Daoy (cell line): ENCODE data around the gene COL18A1. TPM values are rescaled to one million over a fixed set of nuclear protein-coding genes. Genes with fewer than 3 reads are reported as not detected.
"Not testable (repeated sequence)": the region's sequence is repeated elsewhere in the genome, so short reads cannot be mapped to it uniquely, and the experiment has no call there.

Source experiments
- DNase-seq: peaks from one replicate; pipeline ENCODE4 v3.0.0-alpha.2; 2015; ENCODE audit warnings: low read depth
- total RNA-seq: library from RNA; depleted of rRNA; stranded (reverse); fragments of >200 nt; shearing (Covaris generic); gene quantifications from 2 replicates; pipeline ENCODE4 v1.2.3, GENCODE V29; 2014

COL18A1 gene
- total RNA-seq, 1 experiment from 2014 or later = 38.9 TPM

DNA sequence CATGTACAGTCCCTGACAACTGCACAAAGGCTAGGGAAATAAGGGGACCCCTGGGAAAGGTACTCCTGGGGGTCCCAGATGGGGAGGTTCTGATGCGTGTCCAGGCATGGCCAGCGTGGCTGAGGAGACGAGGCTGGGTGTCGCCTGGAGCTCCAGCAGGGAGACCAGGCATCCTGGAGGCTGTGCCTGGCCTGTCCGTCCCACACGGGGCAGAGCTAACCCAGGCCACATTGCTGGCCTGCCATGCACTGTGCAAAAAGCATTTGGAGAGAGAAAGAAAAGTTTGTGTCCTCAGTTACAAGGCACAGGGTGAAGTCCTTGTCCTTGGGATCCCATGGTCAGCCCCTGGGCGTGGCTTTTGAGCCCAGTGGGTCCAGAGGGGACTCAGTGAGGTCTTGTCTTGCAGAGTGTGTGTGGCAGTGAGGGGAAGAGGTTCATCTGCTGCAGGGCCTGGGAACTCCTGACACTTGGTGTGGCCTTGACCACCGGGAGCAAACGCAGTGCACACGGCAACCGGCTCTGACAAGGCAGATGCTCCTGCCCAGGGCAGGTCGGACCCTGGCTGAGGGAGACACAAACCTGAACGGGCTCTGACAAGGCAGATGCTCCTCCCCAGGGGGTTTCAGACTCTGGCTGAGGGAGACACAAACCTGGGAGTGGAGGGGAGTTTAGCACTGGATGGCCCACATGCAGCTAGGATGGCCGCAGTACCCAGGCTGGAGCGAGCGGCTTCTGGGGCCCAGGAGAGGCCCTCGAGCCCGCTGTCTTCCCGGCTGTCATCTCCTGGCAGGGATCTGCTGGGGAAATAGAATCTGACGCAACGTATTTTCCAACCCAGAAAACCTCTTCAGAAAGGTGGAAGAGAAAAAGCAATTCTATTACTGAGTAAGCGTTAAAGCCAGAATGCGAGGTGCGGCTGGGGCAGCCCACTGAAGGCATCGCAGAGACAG lies 37.3 kb upstream of the COL18A1 start:
- DNase-seq = peak; percentile 27

DNA sequence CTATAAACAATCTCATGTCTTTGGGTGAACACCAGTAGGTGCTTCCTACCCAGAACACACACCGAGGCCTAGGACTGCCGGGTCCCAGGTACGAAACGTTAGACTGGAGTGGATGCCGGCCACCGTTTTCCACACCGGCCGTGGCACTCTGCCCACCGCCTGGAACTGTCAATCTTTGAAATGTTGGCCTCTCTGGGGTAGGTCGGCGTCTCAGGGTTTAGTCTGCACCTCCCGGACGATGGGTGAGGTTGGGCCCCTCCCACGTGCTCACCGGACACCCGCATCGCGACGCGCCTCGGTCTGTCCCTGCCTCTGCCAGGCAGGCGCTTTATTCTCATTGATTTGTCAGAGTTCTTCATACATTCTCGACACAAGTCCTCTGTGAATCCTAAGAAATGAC lies 35.9 kb upstream of the COL18A1 start:
- DNase-seq = not testable (repeated sequence)

DNA sequence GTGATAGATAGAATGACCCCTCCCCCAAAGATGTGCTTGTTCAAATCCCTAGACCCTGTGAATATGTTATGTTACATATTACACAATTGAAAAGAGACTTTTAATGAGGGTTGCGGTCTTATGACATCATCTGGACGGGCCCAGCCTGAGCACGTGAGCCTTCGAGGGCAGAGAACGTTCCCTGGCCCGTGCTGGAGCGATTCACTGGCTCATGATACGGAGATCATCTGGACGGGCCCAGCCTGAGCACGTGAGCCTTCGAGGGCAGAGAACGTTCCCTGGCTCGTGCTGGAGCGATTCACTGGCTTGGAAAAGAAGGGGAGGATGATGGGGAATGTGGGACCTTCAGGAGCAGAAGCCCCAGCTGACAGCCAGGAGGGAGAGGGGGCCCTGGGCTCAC lies 34.4 kb upstream of the COL18A1 start:
- no peak for DNase-seq

DNA sequence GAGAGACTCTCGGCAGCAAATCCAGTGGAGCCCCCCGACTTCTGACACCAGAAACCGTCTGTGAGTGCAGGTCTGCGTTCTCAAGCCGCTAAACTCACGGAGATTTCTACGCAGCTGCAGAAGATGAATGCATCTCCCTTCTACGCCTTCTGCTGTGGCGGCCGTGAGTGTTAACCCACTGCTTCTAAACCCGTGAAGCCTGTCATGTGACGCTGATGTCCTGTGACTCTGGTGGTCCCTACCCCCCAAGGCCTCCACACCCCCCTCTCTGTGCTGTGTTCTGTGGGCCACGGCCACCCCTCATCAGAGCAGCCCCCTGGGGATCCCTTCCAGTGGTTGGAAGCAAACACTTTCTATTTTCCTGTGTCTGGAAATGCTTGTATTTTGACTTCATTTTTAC lies 33.9 kb upstream of the COL18A1 start:
- no peak for DNase-seq

- no peak for DNase-seq
Observed at GRCh38 chr21:45371655-45372054, 33.3 kb upstream of the COL18A1 start.

DNA sequence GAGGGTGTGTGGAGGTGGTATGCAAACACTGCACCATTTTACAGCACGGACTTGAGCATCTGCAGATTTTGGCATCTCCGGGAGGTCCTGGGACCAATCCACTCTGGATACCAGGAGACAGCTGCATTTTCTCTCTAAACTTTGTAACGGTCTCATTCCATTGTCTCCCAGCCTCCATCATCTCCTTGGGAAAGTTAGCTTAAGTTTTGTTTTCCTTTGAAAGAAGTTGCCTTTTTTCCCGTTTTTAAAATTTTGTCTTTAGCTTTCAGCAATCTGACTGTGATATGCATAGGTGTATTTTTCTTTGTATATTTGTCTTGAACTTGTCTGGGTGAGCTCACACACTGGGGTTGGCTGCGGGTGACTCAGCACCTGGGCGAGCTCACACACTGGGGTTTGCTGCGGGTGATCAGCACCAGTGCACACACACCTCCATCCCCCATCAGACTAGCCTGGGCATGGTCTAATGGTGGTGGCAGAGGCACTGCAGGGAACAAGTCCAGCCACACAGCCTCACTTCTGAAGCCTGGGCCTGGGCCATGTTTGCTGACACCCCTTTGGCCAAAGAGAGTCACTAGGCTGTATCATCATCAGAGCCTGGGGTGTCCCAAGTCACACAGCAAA lies 32.1 kb upstream of the COL18A1 start:
- DNase-seq = peak; percentile 48

GRCh38 chr21:45373991-45374816 lies 30.8 kb upstream of the COL18A1 start:
- DNase-seq = no peak

DNA sequence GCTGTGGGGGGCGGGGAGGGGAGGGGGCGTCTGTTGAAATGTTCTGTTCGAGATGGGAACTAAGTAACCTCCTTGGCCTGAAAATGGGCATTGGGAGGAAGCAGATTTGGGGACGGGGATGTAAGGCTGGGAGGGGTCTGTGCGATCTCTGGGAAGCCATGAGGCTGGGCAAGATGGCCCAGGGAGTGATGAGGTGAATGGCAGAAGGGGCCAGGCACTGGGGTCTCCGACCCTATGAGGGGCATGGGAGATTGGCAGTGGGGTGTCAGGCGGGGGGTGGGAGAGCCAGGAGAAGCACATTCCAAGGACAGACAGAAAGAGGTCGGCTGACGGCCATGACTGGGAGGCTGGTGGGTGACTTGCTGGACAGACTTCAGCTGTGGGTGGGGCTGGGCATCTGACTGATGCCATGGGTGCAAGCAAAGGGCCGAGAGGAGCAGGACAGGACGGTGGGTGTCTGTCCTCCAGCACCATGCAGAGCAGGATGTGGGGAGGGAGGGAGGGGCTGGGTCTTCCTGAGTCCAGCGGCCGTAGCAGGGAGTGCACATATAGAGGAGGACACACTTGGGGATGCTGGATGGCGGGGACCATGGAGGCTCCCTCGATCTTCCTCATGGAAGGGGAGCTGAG lies 30.0 kb upstream of the COL18A1 start:
- DNase-seq = no peak

DNA sequence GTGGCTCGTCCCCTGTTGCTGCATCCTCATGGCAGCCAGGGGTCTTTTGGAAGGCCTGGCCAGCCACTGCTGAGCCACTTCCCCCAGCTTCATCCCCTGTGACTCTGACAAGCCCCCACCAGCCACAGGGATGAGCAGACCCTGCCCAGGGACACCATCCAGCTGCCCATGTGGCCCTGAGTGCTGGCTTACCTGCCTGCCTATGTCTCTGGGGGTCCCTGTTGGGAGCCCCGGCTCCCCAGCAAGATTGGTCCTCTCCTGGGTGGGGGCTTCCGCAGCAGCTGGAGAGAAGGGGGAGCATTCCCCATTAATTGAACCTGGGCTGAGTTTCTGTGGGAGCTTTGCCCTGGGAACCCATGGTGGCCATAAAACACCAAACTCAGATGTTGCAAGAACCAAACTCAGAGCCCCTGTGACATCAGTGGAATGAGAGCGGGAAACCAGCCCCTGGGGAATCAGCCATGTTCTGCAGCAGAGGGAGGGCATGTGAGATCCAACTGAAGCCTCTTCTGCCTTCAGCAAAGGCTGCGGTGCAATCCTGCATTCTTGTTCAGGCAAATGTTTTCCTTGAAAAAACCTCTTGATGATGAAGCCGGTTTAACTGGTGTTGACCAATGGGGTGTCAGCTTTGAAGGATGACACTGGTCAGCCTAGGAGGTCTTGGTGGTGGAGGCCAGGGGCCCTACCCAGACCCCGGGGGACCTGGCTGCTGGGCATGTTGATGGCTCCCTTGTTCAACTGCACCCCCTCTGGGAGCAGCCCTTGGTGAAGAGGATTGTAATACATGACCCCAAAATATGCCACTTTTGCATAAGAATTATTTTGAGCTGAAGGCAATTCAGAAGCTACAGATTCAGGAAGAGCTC lies 28.3 kb upstream of the COL18A1 start:
- no peak for DNase-seq

GRCh38 chr21:45377325-45377709 lies 27.6 kb upstream of the COL18A1 start:
- DNase-seq = no peak

DNA sequence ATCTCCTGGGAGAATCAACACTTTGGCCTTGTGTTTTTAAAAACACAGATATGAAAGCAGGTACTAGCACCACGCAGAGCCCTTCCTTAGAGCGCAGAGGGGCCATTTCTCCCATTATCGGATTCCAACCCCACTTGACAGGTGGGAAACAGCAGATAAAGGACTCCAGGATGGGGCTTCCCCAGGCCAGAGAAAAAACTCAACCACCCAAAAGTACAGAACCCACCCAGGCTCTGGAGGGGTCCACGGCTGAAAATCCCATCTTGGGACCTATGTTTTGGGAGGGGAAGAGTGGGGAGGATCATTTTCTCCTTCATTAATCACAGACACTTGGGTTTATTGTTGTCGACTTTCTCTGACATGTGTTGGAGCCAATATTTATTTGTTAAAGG lies 27.1 kb upstream of the COL18A1 start:
- no peak for DNase-seq

DNA sequence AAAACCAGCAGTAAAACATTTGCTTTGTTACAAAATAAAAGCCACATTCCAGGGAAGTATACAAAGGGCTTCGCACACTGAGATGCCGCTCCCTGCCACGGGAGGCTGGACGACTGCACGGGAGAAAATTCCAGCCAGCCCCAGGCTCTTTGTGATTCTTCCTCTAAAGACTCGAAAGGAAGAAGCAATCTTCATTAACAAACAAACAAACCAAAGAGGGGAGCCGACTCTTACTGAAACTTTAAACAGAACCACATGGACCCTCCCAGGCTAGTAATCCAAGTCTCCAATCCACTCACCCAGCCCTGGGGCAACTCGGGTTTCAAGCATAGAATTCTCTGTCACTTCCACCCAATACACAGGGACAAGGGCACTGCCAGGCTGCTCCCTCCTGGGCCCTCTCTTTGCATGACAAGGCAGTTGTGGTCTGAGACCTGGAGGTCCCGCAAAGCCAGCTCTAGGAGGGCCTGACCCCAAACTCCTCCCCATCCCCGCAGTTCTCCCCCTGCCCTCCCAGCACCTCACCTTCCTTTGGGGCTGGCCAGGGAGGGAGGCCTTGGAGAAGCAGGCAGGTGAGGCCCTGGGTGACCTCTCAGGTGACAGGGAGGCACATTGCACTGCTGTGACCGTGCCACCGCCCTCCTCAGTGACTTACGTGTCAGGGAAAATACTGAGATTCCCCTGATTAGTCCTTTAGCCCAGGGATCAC lies 26.6 kb upstream of the COL18A1 start:
- no peak for DNase-seq

- no peak for DNase-seq
Observed at GRCh38 chr21:45379171-45379900, 25.6 kb upstream of the COL18A1 start.

DNA sequence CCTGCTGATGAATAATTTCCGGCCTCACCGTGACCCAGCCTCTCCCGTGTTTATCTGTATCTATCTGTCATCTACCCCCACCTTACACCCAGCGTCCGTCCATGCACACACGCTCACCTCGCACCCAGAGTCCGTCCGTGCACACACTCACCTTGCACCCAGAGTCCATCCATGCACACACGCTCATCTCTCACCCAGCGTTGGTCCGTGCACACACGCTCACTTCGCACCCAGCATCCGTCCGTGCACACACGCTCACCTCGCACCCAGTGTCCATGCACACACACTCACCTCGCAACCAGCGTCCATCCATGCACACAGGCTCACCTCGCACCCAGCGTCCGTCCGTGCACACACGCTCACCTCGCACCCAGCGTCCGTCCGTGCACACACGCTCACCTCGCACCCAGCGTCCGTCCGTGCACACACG lies 25.0 kb upstream of the COL18A1 start:
- DNase-seq = no peak

DNA sequence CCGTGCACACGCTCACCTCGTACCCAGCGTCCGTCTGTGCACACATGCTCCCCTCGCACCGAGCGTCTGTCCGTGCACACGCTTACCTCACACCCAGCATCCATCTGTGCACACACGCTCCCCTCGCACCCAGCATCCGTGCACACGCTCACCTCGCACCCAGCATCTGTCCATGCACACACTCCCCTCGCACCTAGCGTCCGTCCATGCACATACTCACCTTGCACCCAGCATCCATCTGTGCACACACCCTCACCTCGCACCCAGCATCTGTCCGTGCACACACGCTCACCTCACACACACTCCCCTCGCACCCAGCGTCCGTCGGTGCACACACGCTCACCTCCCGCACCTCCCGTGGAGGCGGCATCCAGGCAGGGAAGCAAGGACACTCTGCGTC lies 24.4 kb upstream of the COL18A1 start:
- DNase-seq = no peak

DNA sequence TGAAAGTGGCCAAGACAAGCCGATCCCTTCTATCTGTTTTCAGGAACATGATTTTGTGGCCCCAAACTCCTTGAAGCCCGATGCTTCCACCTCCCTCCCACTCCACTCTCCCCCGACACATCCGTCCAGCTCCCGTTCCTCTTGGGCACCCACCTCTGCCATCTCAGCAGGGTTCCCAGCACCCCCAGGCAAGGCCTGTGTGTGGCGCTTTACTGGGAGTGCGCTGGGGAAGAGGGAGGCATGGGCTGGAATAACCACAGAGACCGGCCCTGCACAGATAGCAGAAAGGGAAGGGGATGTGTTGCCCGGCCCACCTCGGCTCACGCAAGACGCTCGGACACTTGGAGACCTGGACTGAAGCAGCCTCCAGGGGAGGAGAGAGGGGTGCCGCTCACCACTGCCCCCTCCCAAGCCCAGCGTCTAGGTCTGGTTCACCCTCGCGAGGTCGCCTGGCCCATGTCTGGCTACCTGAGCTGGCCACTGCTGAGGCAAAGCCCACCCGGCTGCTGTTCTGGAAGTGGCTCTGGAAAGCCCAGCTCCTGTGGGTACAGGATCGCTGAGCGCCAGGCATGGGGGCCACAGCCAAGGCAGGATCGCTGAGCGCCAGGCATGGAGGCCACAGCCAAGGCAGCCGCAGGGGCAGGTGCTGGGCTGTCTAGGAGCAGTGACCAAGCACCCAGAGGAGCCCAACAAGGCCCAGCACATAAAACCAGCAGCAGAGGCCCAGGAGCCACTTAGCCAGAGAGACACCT lies 23.8 kb upstream of the COL18A1 start:
- DNase-seq = no peak

- DNase-seq = no peak
Observed at GRCh38 chr21:45381865-45382696, 22.9 kb upstream of the COL18A1 start.

- no peak for DNase-seq
Observed at GRCh38 chr21:45382697-45382997, 22.3 kb upstream of the COL18A1 start.
